ENCODE results near the gene C1QL4.
"Not testable (repeated sequence)": the region's sequence is repeated elsewhere in the genome, so short reads cannot be mapped to it uniquely, and the experiment has no call there.

The C1QL4 gene

DNA sequence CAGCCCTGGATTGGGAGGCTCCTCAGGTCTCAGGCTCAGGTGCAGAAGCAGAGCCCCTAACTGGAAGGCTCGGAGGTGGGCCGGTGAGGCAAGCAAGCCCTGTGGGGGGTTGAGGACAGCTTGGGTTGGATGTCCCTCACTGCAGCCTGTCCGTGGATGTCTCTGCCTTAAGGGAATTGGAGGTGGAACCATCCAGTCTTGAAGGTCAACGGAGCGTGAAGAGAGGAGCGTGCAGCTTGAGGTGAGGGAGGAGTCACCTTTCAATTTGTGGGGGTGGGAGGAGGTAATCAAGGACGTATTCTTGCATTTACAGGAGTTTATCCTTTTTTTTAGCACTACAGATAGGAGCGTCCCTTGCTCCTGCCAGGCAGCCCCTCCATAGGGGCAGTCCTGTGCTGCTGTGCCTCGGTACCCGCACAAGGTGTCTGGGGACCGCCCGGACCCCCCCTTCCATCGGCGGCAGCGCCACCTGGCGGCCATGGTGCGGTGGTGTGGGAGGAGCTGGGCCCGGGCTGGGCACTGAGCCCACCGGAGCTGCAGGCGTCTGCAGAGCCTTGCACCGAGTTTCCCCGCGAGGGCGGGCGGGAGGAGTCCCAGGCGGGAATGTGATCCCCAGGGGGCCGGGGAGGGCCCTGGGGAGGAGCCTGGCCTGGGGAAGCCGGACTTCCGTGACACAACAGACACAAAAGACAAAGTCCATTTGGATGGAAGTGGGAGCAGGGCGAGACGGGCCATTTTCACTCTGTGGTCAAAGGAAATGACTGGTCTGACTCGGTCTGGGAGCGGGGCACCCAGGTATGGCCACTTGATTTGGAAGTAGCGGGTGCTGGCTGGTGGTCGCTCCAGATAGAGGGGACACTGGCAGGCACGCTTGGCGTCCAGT is 10.6 kb upstream of the C1QL4 start:
- no peak for DNase-seq

DNA sequence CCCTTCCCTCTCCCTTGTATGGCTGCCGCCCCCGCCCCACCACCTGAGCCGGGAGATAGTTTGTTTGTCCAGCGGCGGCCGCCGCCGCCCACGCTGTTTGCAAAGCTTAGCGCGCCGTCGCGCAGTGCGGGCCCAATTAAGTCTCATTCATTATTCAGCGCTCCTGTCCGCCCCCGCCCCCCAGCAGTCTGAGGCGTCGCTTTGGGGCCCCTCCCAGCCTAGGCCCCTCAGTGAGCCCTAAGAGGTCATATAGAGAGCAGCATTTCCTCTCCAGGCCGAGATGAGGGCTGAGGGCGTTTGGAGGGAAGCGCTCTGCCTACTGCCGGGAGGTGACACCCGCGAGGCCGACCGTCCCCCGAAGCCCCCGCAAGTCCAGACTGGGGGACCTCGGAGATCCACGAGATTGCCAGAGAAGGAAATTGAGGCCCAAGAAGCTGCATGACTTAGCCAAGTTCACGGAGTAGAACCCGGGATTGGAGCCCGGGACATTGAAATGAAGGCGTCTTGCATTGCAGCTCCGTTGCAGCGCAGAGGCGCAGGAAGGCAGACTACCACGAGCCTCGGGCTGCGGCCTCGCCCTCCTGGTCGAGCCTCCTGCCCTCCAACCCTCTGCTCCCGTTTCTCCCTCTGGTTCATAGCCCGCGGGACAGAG is 9.8 kb upstream of the C1QL4 start, which contains the start of gene DNAJC22:
Gene DNAJC22 (plus strand): TSS at position 230 of the 652 bp plus-strand sequence. CDS start 1,985 bp downstream, outside the sequence.
- DNase-seq = no peak

DNA sequence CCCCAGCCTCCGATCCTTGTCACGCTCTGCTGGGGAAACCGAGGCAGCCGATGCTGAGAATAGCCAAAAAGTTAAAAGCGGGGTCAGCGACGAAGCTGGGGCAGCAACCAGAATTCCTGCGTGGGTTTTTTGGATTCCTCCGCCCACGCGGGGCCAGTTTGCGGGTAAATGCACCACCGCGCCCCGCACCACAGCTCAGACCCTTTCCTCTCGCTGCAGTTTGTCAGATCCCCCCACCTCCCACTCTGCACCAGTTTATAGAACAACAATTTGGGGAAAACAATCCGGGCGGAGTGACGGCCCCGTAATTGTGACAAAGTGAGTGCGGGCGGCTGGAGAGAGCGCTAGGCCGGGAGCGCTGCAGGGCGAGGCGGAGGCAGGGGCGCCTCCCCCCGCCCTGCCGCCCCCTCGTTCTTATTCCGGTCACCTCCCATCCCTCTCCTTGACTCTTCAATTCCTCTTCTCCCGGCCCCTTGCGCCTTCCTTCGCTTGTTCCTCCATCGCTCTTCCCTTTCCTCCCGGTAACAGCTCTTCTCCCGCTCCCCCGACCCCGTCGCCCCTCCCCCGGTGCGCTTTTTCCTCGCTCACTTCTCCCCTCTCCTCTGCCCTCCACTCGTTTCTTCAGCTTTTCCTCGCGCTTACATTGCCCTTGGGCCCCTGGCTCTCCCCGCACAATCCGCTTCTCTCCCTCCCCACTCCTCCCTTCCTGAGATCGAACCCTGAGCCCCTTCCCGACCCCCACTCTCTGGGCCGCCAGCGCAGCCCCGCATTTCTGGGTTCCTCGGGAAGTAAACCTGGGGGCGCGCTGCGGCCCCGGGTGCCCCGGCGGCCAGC is 9.1 kb upstream of the C1QL4 start:
- no peak for DNase-seq

DNA sequence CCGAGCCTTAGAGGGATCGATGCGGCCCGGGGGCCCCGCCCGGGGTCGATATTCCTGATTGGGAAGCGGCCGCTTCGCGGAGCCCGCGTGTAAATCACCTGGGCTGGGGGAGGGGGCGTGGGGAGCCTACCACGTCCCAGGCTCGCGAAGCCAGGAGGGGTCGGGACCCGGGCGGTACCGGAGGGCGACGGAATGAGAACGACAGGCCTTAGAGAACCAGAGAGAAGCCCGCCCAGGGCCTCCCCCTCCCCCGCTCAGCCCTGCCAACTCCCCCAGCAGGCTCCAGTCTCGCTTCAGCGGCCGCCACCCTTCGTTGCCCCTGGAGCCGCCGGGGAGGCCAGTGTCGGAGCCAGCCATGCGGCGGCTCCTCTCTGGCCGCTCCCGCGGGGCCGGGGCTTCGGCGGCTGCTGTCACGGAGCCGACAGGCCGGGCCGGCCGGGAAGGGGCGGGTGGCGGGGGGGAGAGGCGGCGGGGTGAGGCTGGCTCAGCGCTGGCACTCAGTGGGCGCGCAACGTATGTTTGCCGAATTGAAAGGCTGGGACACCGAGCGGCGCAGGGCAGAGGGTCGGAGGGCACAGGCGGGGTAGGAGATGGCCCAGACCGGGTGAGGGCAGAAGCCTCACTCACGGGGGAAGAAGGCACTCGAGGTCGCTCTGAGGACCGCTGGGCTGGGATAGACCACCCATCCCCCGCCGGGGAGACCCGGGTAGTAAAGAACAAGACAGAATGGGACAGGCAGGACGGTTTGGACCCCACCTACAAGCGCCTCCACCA is 8.2 kb upstream of the C1QL4 start:
- no peak for DNase-seq

DNA sequence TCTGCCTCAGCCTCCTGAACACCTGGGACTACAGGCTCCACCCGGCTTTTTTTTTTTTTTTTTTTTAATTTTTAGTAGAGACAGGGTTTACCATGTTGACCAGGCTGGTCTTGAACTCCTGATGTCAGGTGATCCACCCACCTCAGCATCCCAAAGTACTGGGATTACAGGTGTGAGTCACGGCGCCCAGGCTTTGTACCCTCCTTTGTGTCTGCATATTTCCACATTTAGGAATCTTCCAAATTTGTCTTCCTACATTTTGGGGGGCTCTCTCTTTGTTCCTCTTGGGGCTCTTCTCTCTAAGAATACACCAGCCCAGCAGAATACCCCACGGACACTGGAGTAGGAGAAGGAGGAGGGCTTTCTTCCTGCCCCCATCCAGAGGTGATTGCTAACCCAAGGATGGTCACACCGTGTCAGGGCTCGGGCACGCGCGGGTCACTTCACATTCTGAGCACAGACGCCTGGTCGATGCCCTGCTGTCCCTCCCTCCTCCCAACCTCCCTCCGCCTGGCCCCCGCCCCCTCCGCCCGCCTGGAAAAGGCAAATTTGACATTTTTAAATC is 7.6 kb upstream of the C1QL4 start:
- DNase-seq = no peak

DNA sequence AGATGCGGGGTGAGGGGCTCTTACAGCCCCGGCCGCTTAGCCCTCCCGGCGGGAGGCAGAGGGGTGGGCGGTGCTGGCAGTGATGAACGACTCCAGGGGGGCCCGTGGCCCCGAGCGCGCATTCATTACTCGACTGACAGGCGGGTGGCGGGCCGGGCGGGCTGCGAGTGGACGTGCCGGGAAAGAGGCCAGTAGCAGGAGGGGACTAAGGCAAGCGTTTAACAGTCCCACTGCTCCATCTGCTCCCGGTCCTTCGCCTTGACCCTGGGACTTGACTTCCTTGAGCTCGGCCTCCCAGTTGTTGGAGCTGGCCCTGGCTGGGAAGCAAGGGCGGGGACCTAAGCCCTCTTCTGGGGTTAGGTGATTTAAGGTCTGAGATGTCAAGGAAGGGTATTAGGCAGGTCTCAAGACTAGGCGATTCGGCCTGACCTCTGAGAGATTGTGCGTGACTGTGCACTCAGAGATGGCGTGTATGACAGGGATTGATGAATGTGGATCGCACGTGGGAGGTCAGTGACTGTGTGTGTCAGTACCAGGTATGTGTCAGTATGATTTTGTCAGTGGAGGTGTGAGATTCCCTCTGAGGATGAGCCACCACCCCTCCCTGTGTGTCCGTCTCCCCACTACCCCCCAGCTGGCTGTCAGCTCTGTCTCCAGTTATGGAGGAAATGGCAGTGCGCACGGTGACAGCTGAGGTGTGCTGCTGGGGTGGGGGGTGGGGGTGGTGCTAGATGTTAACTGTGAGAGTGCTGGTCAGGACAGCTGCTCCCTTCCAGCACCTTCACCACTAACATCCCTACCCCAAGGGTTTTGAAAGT is 6.1 kb upstream of the C1QL4 start:
- DNase-seq = no peak

DNA sequence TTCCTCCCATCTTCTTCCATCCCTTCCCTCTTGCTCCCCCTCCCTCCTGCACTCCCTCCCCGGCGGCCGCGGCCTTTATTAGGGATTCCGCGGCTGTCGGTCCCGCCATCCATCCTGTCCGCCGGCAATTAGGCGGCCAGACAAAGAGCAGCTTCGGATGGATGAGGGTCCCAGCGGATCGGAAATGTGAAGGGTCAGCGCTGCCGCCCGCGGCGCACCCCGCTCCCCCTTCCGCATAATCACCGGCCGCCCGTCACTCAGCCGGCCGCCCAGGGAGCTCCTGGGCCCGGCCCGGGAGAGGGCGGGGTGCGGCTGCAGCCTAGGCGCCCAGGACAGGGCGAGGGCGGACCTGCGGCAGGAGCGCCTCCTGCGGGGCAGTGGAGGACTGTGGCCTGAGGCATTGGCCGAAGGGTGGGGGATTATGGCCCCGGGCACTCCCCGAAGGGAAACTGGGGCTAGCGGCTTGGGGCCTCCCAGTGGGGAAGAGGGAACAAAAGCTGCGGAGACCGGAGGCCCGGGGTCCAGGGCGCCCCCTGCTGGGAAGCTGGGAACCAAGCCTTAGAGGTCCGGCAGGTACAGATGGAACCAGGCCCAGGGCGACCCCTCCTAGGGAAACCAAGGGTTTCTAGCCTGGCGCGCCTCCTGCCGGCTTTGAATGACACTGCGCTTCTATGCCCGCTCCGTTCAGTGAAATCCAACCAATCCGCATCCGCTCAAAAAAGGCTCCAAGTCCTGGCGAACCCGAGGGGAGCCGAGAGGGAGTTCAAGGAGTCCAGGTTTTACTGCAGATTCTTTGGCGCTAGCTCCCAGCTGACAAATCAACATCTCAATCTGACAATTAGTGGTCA is 5.3 kb upstream of the C1QL4 start:
- DNase-seq = peak; percentile 82

DNA sequence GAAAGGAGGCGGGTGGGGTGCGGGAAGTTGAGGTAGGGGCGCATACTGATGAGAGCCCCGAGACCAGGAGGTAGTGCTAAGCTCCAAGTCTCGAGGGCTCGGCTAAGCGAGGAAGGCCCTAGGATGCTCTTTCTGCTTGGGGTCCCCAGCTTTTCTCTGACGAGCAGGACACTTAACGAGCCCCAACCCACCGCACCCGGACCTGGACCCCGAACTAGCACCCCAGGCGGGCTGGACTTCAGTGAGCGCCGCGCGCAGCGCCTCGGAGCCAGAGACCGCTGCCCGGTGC is 4.7 kb upstream of the C1QL4 start:
- no peak for DNase-seq

DNA sequence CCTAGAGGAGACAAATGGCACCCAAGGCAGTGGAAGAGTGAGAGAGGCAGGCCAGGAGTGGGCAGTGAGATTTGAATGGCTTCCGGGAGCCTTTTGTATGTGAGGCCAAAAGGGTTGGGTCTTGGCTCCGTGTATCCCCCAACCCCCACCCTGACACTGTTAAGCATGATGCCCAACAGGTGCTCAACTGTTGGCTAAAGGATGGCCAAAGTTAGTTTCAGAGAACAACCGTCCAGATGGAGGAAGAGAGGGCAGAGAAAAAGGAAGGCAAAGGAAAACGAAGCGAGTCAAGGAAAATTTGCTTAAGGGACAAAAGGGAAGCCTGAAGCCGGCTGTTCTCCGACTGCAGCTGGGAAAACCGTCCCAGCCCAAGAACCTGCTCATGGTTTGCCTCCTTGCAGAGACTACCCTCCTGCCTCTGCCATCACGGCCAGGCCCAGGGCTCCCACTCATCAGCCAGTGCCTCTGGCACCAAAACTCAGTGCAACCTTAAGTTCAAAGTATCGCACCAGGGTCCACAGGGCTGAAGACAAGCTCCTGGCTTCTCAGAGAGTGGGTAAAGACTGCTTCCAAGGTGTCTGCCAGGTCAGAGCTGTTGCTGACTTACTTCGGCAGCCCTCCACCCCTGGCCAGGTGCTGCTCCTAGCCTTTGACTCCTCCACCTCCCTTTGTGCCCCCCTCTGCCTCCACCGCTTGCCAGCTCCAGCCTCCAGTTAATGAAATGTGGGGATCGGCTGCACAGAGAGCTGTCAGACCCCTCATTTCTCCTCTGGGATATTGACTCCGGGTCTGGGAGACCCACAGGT is 4.2 kb upstream of the C1QL4 start:
- DNase-seq = no peak

DNA sequence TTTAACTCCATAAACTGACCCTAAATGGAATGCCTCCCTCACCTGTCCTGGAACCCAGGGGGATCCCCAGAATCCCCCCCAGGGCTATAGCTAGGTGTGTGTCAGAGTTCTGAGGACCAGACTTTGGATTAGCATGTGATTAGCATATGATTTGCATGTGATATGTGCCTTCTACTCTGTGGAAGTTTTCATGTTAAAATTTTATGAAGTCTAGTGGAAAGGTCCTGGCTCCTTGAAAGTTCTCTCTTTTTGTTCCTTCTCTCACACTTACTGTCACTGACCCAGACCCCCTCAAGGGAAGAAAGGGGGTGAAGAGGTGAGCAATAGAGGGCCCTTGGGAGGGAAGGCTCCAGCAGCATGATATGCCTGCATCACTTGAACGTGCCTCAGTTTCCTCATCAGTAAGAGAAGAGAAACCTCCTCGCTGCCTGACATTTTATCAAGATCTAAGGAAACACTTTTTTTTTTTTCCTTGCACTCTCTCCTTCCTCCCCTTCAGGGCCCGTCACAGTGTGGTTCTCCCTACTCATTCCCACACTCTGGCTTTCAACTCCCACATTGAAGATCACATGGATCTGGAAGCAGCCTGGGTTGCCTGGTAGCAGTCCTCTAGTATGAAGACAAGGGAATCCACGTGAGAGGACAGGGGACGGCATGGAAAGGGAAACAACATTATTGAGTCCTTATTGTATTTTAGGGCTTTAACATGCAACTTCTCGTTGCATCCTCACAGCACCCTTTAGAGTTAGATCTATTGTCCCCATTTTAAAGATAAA is 3.3 kb upstream of the C1QL4 start:
- no peak for DNase-seq

DNA sequence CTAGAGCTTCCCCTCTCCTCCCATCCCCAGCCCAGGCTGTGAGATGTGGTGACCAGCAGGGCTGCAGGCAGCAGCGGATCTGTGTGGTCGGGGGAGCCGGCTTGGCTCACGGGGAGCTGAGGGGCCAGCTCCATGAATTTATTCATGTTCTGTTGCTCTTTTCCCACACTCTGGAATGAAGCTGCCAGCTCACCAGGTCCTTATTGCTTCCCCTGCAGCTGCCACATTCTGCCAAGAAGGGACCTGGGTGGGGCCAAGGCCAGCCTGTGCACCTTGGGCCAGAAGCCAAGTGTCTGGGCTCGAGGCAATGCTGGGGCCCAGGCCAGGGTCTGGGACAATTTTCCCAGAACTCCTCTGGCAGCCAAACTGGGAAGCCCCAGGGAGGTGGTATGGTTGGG is 2.5 kb upstream of the C1QL4 start:
- no peak for DNase-seq

DNA sequence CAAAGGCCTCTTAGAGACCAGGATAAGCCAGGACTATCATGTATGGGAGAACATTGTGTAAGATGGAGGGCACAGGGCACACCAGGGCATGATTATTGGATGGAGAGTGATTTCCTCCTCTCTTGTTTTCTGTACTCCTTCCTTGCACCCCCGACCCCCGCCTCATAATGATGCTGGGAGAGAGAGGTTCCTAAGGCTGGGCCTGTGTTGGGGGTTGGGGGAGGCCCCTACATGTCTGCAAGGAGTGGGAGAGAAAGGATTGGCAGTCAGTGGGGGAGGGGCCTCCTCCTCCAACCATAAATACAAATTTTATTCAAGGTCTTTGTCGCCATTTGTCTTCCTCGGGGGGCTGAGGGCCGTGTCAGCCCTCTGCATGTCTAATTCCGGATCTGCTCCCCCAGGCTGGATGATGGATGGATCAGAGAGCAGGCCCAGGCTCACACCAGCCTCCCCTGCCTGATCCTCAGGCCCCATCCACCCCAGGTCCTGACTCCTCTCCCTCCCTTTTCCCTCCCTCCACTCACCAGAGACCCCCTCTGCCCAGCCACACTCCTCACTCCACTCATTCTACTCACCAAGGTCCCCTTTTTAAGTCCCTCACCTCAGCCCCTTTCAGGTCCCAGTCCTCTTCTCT is 2.0 kb upstream of the C1QL4 start:
- no peak for DNase-seq

DNA sequence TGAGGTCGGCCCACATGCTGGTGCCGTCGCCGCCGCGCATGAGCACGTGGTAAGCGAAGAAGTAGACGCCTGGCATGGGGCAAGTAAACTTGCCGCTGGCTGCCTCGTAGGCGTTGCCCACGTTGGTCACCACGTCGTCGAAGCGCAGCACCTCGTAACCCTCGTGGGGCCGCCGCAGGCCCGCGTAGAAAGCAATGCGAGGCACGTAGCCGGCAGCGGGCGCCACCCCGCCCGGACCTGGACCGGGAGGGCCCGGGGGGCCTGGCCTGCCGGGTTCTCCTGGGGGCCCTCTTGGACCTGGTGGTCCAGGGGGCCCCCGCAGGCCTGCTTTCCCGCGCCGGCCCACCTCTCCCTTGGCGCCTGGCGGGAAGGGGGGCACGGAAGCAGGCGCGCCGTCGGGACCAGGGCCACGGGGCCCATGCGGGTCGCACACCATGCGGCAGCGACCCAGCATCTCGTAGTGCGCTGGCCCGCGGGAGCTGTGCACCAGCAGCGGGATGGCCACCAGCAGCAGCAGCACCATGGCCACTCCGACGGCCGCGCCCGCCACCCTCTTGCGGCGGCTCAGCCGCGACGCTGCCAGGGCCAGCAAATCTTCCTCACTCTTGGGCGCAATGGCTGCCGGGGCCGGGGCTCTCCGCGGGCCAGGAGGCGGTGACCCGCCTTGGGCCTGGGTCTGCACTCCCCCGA is 888 bp downstream of the C1QL4 start:
- no peak for DNase-seq

DNA sequence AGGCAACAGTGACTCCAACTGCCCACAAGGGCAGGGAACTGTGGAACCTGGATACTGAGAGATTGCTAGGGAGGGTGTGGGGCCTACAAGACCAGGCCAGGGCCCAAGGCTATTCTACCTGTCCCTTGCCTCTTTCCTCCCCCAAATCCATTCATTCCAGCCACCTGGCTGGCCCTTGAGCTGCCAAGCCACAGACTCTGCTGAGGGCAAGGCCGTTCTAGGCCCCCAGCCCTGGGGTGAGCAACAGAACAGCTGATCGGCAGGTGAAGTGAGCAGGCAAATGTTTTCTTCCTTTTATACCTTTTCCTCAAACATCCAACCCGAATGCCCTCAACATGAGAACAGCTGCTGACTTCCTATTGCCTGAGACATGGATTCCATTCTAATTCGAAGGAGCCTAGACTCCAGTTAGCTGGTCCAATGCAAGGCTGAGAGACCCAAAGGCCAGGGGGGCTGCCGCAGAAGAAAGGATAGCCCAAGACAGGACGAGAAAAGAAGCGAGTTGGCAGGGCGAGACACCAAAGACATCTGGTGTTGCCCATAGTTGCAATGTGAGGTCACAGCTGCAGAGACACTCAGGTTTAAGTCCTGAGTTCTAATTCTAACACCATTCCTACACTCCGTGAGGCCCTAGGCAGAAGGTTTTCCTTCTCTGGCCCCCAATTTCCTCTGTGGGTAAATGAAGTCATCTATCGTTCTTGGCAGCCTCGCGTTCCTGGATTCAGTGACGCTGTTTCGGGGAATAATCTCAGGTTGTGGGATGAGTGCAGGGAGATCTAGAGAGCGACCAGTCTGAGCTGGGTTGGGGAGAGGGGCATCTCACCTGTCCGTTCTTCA is 1.7 kb downstream of the C1QL4 start:
- DNase-seq = no peak

DNA sequence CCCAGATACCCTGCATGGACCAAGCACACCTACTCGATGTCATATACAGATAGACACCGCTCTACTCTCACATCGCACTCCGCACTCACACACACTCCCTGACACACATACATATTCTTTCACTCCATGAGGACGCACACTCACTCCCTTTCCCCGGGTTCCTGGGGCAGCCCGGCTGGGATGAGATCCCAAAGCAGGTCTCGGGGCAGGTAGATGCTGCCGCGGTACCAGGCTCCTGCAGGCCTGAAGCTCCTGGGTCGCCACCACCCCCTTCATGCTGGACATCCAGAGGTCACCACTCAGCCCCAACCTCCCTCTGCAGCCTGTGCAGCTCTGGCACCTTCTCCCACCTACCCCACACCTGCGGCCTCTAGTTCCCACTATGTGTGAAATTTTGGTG is 2.3 kb downstream of the C1QL4 start:
- no peak for DNase-seq

DNA sequence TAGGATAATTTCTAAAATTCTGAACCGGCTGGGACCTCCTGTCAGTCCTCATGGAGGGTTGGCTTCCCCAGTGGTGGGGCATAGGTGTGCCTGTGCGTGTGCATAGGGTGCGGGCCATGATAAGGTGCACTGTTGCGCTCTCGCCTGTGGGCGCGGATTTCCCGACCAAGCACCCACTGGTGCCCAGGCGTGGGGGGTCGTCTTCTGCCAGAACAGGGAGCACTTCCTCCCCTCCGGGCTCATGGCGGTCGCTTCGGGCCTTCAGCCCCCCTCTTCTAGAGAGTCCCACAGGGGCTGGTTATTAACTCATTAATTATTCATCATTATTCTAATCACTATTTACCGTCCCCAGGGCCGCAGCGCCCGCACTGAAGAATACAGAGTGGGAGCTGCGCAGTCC is 2.8 kb downstream of the C1QL4 start:
- DNase-seq = no peak

DNA sequence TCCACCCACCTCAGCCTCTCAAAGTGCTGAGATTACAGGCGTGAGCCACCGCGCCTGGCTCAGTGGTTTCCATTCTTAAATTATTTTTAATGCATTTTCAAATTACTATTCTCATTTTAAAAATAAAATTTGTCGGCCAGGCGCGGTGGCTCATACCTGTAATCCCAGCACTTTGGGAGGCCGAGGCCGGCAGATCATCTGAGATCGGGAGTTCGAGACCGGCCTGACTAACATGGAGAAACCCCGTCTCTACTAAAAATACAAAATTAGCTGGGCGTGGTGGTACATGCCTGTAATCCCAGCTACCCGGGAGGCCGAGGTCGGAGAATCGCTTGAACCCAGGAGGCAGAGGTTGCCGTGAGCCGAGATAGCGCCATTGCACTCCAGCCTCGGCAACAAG is 3.2 kb downstream of the C1QL4 start:
- DNase-seq = not testable (repeated sequence)

Measured in NCI-H1436 treated with DMSO at 0.1 percent for 48 hours (cell line).